NCI-H510A (cell line): ENCODE measurements around the gene KCTD15.

Source experiments
- DNase-seq: peaks from one replicate; lab custom pipeline; 2025; lab: John Stamatoyannopoulos, UW

Gene KCTD15

GRCh38 chr19:33860312-33861090 lies 63.8 kb downstream of the KCTD15 start:
- DNase-seq: no peak

- DNase-seq: no peak
Measured at GRCh38 chr19:33861950-33862349, 65.3 kb downstream of the KCTD15 start.

DNA sequence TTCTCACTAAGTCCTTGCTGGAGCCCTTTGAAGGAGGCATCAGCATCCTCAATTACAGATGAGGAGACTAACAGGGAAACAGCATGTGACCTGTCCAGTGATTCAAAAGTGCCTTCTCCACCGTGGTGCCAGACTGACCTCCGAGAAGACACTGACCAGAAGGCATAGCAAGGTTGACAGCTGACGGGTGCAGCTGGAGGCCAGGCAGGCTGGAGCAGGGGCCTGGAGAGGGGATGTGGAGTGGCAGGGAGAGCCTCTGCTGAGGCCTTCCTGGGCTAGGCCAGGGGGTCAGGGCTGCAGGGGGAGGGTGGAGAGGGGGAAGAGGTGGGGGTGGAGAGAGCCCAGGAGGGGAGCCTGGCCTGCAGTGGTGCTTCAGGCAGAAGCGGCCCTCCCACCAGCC lies 66.3 kb downstream of the KCTD15 start:
- no peak for DNase-seq

DNA sequence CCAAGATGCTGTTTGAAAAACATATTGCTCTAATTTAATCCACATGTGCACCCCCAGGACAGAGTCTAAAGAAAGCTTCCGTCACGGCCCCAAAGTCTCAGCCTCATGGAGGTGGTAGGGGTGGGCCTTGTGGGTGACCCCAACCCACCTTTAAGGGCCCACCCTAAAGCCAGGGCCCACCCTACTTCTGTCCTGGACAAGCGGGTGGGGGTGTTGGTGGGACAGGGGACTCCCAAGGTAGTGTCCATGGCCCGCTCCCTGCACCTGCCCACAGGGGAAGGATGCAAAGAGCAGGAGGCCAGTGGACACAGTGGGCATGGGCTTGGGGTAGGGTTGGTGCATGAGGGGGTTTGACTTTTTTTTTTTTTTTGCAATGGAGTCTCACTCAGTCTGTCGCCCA lies 66.8 kb downstream of the KCTD15 start:
- DNase-seq: no peak

GRCh38 chr19:33864311-33864850 lies 67.7 kb downstream of the KCTD15 start:
- DNase-seq: no peak

DNA sequence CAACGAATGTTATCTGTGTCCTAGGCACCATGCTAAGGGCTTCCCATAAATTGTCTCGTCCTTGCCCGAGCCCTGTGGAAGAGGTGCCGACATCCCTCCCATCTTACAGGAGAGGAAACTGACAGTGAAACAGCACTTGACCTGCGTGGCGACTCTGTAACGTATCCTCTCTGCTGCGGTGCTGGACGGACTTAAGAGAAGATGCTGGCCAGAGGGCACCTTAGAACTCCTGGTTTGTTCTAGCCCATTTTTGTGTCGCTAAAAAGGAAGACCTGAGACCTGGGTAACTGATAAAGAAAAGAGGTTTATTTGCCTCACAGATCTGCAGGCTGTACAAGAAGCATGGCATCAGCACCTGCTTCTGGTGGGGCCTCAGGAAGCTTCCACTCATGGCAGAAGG lies 68.6 kb downstream of the KCTD15 start:
- no peak for DNase-seq
